Inflammatory macrophage treated with lipopolysaccharide for 4 hours (primary cell): ENCODE measurements around the gene ZNF728.
"Not testable (repeated sequence)": the region's sequence is repeated elsewhere in the genome, so short reads cannot be mapped to it uniquely, and the experiment has no call there.

Experiments used
- DNase-seq: peaks from one replicate; pipeline ENCODE4 v3.0.0-alpha.2; 2020

The ZNF728 gene

GRCh38 chr19:23002690-23003422, at the start of gene ZNF728:
Gene ZNF728 (minus strand): TSS chr19:23003176. CDS start chr19:23003030, 146 bp downstream.
- DNase-seq, result no peak

DNA sequence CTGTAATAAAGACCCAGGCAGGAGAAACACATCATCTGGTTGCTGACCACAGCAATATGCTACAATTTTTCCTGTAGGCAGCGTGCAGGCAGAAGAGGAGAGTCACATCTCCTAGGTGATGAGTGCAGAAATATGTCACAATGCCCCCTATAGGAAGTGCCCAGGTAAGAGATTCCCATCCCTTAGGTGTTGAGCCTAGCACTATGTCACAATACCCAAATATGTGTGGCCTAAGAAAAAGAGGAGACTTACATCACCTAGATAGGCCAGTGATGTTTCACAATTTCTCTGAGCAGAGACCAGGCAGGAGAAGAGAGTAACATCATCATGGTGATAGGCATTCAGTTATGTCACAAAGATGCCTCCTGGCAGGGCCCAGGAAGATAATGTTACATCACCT, 49.4 kb upstream of the ZNF728 start:
- DNase-seq, result no peak

GRCh38 chr19:23049256-23049655, 46.3 kb upstream of the ZNF728 start:
- DNase-seq, result no peak

DNA sequence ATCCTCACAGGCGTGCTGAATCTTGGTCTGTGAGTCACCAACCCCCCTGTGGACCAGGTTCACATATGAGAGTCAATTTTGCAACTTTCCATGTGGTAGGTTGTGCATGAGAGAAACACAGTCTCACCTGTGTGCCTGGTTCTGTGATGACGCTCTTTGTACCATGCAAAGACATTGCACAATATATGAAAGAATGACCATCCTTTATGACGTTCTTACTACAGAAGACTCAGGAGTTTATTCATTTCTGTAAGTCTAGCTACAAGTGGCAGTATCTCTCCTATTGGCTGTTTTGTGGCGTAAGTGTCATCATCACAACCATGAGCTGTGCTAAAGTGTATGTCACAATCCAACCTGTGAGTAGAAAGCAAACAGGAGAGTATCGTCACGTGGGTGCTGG, 43.8 kb upstream of the ZNF728 start:
- no peak for DNase-seq

- no peak for DNase-seq
Observed at GRCh38 chr19:23033721-23034120, 30.7 kb upstream of the ZNF728 start.

GRCh38 chr19:23015660-23016059, 12.7 kb upstream of the ZNF728 start:
- no peak for DNase-seq

GRCh38 chr19:22994957-22995356, 8.0 kb downstream of the ZNF728 start:
- DNase-seq, result not testable (repeated sequence)

DNA sequence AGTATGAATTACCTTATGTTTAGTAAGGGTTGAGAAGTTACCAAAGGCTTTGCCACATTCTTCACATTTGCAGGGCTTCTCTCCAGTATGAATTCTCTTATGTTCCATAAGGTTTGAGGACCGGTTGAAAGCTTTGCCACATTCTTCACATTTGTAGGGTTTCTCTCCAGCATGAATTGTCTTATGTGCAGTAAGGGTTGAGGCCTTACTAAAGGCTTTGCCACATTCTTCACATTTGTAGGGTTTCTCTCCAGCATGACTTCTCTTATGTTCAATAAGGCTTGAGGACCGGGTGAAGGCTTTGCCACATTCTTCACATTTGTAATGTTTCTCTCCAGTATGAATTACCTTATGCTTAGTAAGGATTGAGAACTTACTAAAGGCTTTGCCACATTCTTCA, 26.7 kb downstream of the ZNF728 start:
- no peak for DNase-seq

GRCh38 chr19:22975546-22976136, 27.3 kb downstream of the ZNF728 start:
- DNase-seq, result not testable (repeated sequence)

GRCh38 chr19:22945560-22945959, 57.4 kb downstream of the ZNF728 start:
- DNase-seq, result no peak

DNA sequence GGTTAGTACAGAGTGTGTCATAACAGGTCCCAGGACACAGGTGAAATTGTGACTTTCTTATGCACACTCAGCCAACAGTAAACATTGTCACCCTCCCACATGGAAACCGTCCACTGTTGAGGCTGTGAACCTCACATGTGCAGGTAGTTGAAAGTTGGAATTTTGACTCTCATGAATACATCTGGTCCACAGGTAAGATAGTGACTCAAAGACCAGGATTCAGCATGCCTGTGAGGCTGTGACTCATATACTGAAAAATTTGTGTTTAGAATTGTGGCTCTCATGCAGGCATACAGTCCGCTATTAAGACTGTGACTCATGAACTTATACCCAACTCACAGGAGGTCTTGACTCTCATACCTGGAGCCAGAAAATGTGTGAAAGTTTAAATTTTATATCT, 67.8 kb downstream of the ZNF728 start:
- no peak for DNase-seq

- DNase-seq, result not testable (repeated sequence)
Observed at GRCh38 chr19:22927576-22927975, 75.4 kb downstream of the ZNF728 start.

- DNase-seq, result not testable (repeated sequence)
Observed at GRCh38 chr19:22925181-22925580, 77.8 kb downstream of the ZNF728 start.
